Transverse colon (tissue), 4 donors: Measurements from ENCODE around the gene PTER. TPM values are rescaled to one million over a fixed set of nuclear protein-coding genes. Genes with fewer than 3 reads are reported as not detected.

Source experiments
- DNase-seq: peaks from one replicate; pipeline ENCODE4 v3.0.0-alpha.2; 2019
- H3K27ac ChIP-seq, 4 donors: fragments of 200-600 bp; sonication (generic); 2 replicates each; pipeline ENCODE4 v1.5.1; 2016 to 2018; ENCODE audit warnings: inconsistent platforms in 4 of 4
- H3K27me3 ChIP-seq: fragments of 200-600 bp; sonication (generic); 2 replicates; pipeline ENCODE4 v1.5.1; 2017; ENCODE audit warnings: inconsistent platforms
- H3K36me3 ChIP-seq, 4 donors: fragments of 200-600 bp; sonication (generic); 2 replicates each; pipeline ENCODE4 v1.5.1; 2017 to 2019; ENCODE audit warnings: inconsistent platforms in 4 of 4
- H3K4me1 ChIP-seq, 4 donors: fragments of 200-600 bp; sonication (generic); 2 replicates each; pipeline ENCODE4 v1.5.1; 2017 to 2020; ENCODE audit warnings: inconsistent platforms in 4 of 4
- H3K4me3 ChIP-seq, 4 donors: fragments of 200-600 bp; sonication (generic); 1 replicate in 1 of 4; 2 replicates in 3 of 4; pipeline versions ENCODE4 v1.5.1 to v1.6.1; 2017 to 2019; ENCODE audit warnings: inconsistent platforms in 4 of 4
- H3K9me3 ChIP-seq, 2 donors: fragments of 200-600 bp; sonication (generic); 2 replicates each; pipeline ENCODE4 v1.5.1; 2017 to 2019; ENCODE audit warnings: inconsistent platforms in 2 of 2
- EP300 ChIP-seq: sonication (generic); formaldehyde crosslinking; IDR thresholded peaks from one replicate; pipeline ENCODE4 v1.6.1; 2017; ENCODE audit warnings: antibody characterized with exemption, low read depth
- POLR2A ChIP-seq: fragments of 450-650 bp; IDR thresholded peaks from one replicate; pipeline ENCODE4 v1.6.1; 2016; ENCODE audit warnings: antibody characterized with exemption, mild to moderate bottlenecking, moderate library complexity
- POLR2AphosphoS5 ChIP-seq, 3 donors: sonication (generic); formaldehyde crosslinking; IDR thresholded peaks; one replicate each; pipeline ENCODE4 v1.6.1; 2016; ENCODE audit warnings: antibody characterized with exemption in 3 of 3
- WGBS, 2 donors: methylation state at CpG; one replicate each; pipeline ENCODE4 v1.1.5; 2018; ENCODE audit warnings: low coverage in 1 of 2; 5-methylcytosine and 5-hydroxymethylcytosine counted together
- in situ Hi-C, 4 donors: fragments of 200-750 bp; cut with MboI; loops; one replicate each; pipeline versions ENCODE4 v1.15.0 to v1.15.1; 2017; ENCODE audit warnings: low sequenced_read_pairs in 3 of 4, low pct_ligation_motif_present in 1 of 4, low pct_unique_long_range_greater_than_20kb in 1 of 4
- intact Hi-C: fragments of 100-400 bp; cut with DNase I; formaldehyde crosslinking; loops from one replicate; pipeline ENCODE4 v1.15.1; 2023; ENCODE audit warnings: low total_unique reads
- total RNA-seq, 4 donors: library from RNA; depleted of rRNA; stranded (reverse); fragments of >200 nt; gene quantifications; one replicate each; pipeline ENCODE4 v1.1.0, GENCODE V29; 2016
- TF ChIP-seq, protein P1 (sequence below), 5 experiments: fragments of 200-600 bp in 3 of 5; fragments of 450-650 bp in 2 of 5; sonication (generic) in 3 of 5; IDR thresholded peaks; 1 replicate in 2 of 5; 2 replicates in 3 of 5; pipeline ENCODE4 v1.5.1; 2016 to 2017; ENCODE audit warnings: antibody characterized with exemption in 5 of 5, inconsistent platforms in 3 of 5, mild to moderate bottlenecking in 2 of 5, moderate library complexity in 1 of 5

The PTER gene
- total RNA-seq, 4 donors from 2014 or later, result 14.3 to 23.2 (median 19.1) TPM

DNA sequence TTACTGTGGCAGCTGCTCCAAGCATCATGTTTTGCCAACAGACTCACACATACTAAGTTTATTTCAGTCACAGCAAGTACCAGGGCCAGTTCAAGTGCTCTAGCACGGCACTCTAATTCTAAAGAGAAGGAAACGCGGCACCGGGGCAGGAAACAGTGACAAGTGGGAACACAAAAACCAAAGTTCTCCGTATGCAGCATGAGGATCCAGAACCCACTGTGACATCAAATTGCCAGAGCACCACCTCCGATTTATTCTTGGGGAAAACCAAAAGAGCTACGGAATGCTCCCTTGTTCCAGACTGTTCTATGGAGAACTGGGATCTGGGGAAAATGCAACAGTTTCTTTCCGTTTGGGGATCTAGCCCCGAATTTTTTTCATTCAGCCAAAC lies 448 bp upstream of the PTER start:
- WGBS, 2 donors, result 0% methylated on average over 9 of the region's 9 CpGs; no CpG with 5 or more reads in 1 of the 2 donors
- peak; percentile 13 for DNase-seq
- peaks cover 4 to 40% (median 19%) of the 10 kb centered on the region in 4 donors for H3K4me1 ChIP-seq
- peak overlapping the region; percentile 85 to 89 (median 87) for H3K27ac ChIP-seq
- H3K9me3 ChIP-seq, result no peaks in the 10 kb centered on the region
- in situ Hi-C loops (no loop called here), intact Hi-C loops (no loop called here)
- H3K27me3 ChIP-seq, result no peaks in the 10 kb centered on the region
- no peak for TF ChIP-seq POLR2A
- TF ChIP-seq EP300, result no peak
- TF ChIP-seq, protein P1, sequence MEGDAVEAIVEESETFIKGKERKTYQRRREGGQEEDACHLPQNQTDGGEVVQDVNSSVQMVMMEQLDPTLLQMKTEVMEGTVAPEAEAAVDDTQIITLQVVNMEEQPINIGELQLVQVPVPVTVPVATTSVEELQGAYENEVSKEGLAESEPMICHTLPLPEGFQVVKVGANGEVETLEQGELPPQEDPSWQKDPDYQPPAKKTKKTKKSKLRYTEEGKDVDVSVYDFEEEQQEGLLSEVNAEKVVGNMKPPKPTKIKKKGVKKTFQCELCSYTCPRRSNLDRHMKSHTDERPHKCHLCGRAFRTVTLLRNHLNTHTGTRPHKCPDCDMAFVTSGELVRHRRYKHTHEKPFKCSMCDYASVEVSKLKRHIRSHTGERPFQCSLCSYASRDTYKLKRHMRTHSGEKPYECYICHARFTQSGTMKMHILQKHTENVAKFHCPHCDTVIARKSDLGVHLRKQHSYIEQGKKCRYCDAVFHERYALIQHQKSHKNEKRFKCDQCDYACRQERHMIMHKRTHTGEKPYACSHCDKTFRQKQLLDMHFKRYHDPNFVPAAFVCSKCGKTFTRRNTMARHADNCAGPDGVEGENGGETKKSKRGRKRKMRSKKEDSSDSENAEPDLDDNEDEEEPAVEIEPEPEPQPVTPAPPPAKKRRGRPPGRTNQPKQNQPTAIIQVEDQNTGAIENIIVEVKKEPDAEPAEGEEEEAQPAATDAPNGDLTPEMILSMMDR (IDR thresholded peaks at IDR 0.05), result no peak
- no peak for TF ChIP-seq POLR2AphosphoS5 (IDR thresholded peaks at IDR 0.05)
- no peaks in the 10 kb centered on the region for H3K36me3 ChIP-seq
- H3K4me3 ChIP-seq, result peak overlapping the region; percentile 18 to 78 (median 55)

DNA sequence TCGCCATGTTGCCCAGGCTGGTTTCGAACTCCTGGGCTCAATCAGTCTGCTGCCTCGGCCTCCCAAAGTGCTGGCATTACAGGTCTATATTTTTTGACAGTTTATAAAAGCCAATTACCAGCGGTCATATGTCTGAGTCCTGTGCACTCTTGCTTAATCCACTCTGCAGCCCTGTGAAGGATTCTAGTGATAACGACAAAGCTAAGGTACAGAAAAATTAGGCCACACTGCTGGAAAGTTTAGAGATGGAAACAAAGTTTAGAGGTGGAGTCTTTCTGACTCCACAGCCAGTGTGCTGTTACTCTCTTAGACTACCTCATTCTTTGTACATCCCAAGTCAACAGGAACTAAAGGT lies 707 bp downstream of the PTER start:
- in situ Hi-C loops (no loop called here), intact Hi-C loops (no loop called here)
- no peak for TF ChIP-seq POLR2AphosphoS5 (IDR thresholded peaks at IDR 0.05)
- TF ChIP-seq POLR2A, result no peak
- TF ChIP-seq EP300, result no peak
- H3K4me1 ChIP-seq, result peaks cover 4 to 41% (median 19%) of the 10 kb centered on the region in 4 donors
- no peaks in the 10 kb centered on the region for H3K36me3 ChIP-seq
- no peaks in the 10 kb centered on the region for H3K27me3 ChIP-seq
- H3K9me3 ChIP-seq, result no peaks in the 10 kb centered on the region
- WGBS, 2 donors, result 67 to 74% methylated on average over 5 of the region's 5 CpGs
- peak overlapping the region; percentile 85 to 89 (median 87) for H3K27ac ChIP-seq
- H3K4me3 ChIP-seq, result peak overlapping the region; percentile 53 to 78 (median 56)
- no peak for DNase-seq

DNA sequence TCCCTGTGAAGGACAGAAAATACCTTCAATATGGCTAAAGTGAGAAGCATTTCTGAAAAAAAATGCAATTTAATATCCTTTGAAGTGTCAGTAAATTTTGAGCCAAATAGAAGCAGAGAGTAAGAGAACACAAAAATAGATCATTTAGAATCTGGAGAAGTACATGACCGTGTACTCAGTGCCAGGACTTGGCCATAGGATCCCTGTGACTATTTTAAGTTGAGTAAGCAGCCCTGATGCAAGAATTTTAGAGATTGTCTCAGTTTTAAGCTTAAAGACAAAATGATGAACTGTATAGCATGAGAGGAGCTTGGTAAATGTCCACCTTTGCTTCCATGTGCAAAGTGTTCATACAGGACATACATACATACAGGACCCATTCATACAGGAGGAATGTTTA lies 2.5 kb downstream of the PTER start:
- DNase-seq, result no peak
- intact Hi-C loops, result no loop called here
- TF ChIP-seq, protein P1 (IDR thresholded peaks at IDR 0.05), result no peak
- TF ChIP-seq POLR2A (no peak), EP300 (no peak), POLR2AphosphoS5 (IDR thresholded peaks at IDR 0.05) (no peak)
- 80 to 85% methylated on average over 1 of the region's 1 CpG for WGBS, 2 donors
- Histone ChIP-seq H3K27me3 (no peaks in the 10 kb centered on the region), H3K9me3 (no peaks in the 10 kb centered on the region), H3K27ac (no peak overlapping the region), H3K4me1 (peaks cover 4 to 41% (median 19%) of the 10 kb centered on the region in 4 donors), H3K4me3 (no peak overlapping the region), H3K36me3 (no peaks in the 10 kb centered on the region)
- in situ Hi-C loops, result no loop called here

DNA sequence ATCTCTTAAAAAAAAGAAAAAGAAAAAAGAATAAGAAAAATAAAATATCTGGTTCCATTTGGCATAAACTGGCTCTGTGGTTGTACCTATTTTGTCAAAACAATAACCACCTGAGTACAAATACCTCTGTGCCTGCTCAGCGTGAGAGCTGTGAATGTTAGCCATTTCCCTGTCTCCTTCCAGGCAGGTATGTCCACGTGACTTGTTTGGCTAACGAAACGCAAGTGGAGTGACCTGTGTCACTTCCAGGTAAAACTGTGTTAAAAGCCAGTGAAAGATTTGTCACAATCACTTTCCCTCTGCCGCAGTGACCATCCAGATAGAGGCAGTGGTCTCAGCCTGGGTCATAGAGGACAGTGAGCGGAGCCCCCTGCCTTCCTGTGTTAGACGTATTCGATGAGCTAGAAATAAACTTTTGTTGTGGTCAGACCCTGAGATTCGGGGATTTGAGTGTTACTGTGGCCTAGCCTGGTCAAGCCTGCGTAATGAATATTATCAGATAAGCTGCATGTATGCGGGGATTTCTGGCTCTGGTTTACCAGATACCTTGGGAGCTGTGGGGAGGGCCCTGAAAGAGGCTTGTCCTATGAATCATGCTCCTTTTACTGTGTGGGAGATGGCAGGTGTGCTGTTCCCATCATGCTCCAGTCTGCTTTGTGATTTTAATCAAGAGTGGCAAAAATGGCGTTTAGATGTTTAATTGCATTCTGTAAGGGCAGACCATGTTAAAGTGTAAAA lies 3.8 kb downstream of the PTER start:
- TF ChIP-seq, protein P1 (IDR thresholded peaks at IDR 0.05), result no peak
- TF ChIP-seq EP300, result no peak
- no peak for TF ChIP-seq POLR2AphosphoS5 (IDR thresholded peaks at IDR 0.05)
- no peak for TF ChIP-seq POLR2A
- H3K4me1 ChIP-seq, result peaks cover 4 to 41% (median 19%) of the 10 kb centered on the region in 4 donors
- H3K27me3 ChIP-seq, result no peaks in the 10 kb centered on the region
- 56 to 61% methylated on average over 6 to 12 of the region's 12 CpGs for WGBS, 2 donors
- peak overlapping the region in 1 of 4 donors; percentile 2 for H3K27ac ChIP-seq
- intact Hi-C loops (no loop called here), in situ Hi-C loops (no loop called here)
- no peak overlapping the region for H3K4me3 ChIP-seq
- no peaks in the 10 kb centered on the region for H3K36me3 ChIP-seq
- H3K9me3 ChIP-seq, result no peaks in the 10 kb centered on the region
- no peak for DNase-seq
